Subcutaneous adipose tissue (tissue), 4 donors: ENCODE measurements around the gene GRHL1. TPM values are rescaled to one million over a fixed set of nuclear protein-coding genes. Genes with fewer than 3 reads are reported as not detected.

ENCODE experiments used
- CTCF ChIP-seq: fragments of 450-650 bp; IDR thresholded peaks from one replicate; pipeline ENCODE4 v1.5.1; 2016; ENCODE audit warnings: low read depth, mild to moderate bottlenecking, control low read depth, antibody characterized with exemption, moderate library complexity
- total RNA-seq, 4 donors: library from RNA; depleted of rRNA; stranded (reverse); fragments of >200 nt; gene quantifications; one replicate each; pipeline ENCODE4 v1.1.0, GENCODE V29; 2016

GRHL1 gene
- 1 to 10 TPM in 3 of 4 donors, under 1 TPM in 1; 0.88 to 7.2 (median 2.8) TPM for total RNA-seq

GRCh38 chr2:9951522-9952285 is at the start of gene GRHL1:
GRHL1 (plus strand) TSS chr2:9951693; CDS start chr2:9951834, 141 bp downstream.
- no peak for TF ChIP-seq CTCF

GRCh38 chr2:9905413-9905812 is 46.1 kb upstream of the GRHL1 start:
- TF ChIP-seq CTCF, result no peak

GRCh38 chr2:9907402-9907801 is 44.1 kb upstream of the GRHL1 start:
- no peak for TF ChIP-seq CTCF

GRCh38 chr2:9908639-9909038 is 42.9 kb upstream of the GRHL1 start:
- TF ChIP-seq CTCF, result no peak

GRCh38 chr2:9909106-9909505 is 42.4 kb upstream of the GRHL1 start:
- no peak for TF ChIP-seq CTCF

- no peak for TF ChIP-seq CTCF
Observed at GRCh38 chr2:9910699-9911098, 40.8 kb upstream of the GRHL1 start.

GRCh38 chr2:9912468-9912867 is 39.0 kb upstream of the GRHL1 start:
- TF ChIP-seq CTCF, result no peak
